BE2C (cell line): ENCODE measurements around the gene KLHL22.
"Not testable (repeated sequence)": the region's sequence is repeated elsewhere in the genome, so short reads cannot be mapped to it uniquely, and the experiment has no call there.

Experiments
- DNase-seq: peaks from one replicate; pipeline ENCODE4 v3.0.0-alpha.2; 2020
- H3K27me3 ChIP-seq: fragments of 250-450 bp; sonication (Bioruptor Pico); 2 replicates; pipeline ENCODE4 v1.5.1; 2020; ENCODE audit warnings: mild to moderate bottlenecking
- H3K36me3 ChIP-seq: fragments of 250-450 bp; sonication (Bioruptor Pico); 2 replicates; pipeline ENCODE4 v1.5.1; 2020; ENCODE audit warnings: mild to moderate bottlenecking
- H3K4me1 ChIP-seq: fragments of 250-450 bp; sonication (Bioruptor Pico); 2 replicates; pipeline ENCODE4 v1.5.1; 2020
- H3K4me3 ChIP-seq: 2 replicates; pipeline ENCODE4 v1.5.1; 2011; ENCODE audit warnings: low read depth, low read length
- H3K9me3 ChIP-seq: fragments of 250-450 bp; sonication (Bioruptor Pico); 2 replicates; pipeline ENCODE4 v1.5.1; 2020
- CTCF ChIP-seq: IDR thresholded peaks from 2 replicates; pipeline ENCODE4 v1.5.1; 2012; ENCODE audit warnings: mild to moderate bottlenecking, low read depth, low read length

KLHL22 gene

GRCh38 chr22:20451920-20452319 lies 43.7 kb downstream of the KLHL22 start:
- Histone ChIP-seq H3K36me3 (no peaks in the 10 kb centered on the region), H3K27me3 (no peaks in the 10 kb centered on the region), H3K9me3 (no peaks in the 10 kb centered on the region), H3K4me1 (no peaks in the 10 kb centered on the region), H3K4me3 (no peak overlapping the region)
- no peak for TF ChIP-seq CTCF
- no peak for DNase-seq

DNA sequence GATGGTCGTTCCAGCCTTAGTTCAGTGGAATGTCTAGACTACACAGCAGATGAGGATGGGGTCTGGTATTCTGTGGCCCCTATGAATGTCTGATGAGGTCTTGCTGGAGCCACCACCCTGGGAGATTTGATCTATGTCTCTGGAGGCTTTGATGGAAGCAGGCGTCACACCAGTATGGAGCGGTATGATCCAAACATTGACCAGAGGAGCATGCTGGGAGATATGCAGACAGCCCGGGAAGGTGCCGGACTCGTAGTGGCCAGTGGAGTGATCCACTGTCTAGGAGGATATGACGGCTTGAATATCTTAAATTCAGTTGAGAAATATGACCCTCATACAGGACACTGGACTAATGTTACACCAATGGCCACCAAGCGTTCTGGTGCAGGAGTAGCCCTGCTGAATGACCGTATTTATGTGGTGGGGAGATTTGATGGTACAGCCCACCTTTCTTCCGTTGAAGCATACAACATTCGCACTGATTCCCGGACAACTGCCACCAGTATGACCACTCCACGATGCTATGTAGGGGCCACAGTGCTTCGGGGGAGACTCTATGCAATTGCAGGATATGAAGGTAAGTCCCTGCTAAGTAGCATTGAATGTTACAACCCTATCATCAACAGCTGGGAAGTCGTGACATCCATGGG lies 44.3 kb downstream of the KLHL22 start:
- H3K4me3 ChIP-seq, H3K4me1 ChIP-seq, H3K9me3 ChIP-seq, H3K36me3 ChIP-seq, DNase-seq, H3K27me3 ChIP-seq: not testable (repeated sequence)

GRCh38 chr22:20450551-20450906 lies 45.1 kb downstream of the KLHL22 start:
- H3K9me3 ChIP-seq: no peaks in the 10 kb centered on the region
- H3K36me3 ChIP-seq: no peaks in the 10 kb centered on the region; the same call in 1 of the 2 replicates
- no peak overlapping the region for H3K4me3 ChIP-seq
- TF ChIP-seq CTCF: no peak
- no peaks in the 10 kb centered on the region for H3K27me3 ChIP-seq
- H3K4me1 ChIP-seq: no peaks in the 10 kb centered on the region
- no peak for DNase-seq

DNA sequence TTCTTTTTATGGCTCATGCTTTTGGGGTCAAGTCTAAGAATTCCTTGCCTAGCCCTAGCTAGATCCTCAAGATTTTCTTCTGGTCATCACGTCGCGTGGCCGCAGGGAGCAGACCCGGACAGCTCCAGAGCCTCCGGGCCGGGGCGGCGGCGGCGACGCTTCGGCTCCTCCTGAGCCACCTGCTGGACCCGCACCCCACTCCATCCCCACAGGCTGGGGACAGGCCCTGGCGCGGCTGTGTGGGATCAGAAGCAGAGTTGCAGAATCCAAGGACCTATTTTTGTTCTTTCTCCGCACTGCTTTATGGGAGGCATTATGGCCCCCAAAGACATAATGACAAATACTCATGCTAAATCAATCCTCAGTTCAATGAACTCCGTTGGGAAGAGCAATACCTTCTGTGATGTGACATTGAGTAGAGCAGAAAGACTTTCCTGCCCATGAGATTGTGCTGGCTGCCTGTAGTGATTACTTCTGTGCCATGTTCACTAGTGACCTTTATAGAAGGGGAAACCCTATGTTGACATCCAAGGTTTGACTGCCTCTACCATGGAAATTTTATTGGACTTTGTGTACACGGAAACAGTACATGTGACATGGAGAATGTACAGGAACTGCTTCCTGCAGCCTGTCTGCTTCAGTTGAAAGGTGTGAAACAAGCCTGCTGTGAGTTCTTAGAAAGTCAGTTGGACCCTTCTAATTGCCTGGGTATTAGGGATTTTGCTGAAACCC lies 45.6 kb downstream of the KLHL22 start:
- no peaks in the 10 kb centered on the region for H3K27me3 ChIP-seq
- no peaks in the 10 kb centered on the region for H3K9me3 ChIP-seq
- DNase-seq: no peak
- no peaks in the 10 kb centered on the region for H3K4me1 ChIP-seq
- no peaks in the 10 kb centered on the region; the same call in 1 of the 2 replicates for H3K36me3 ChIP-seq
- TF ChIP-seq CTCF: no peak
- H3K4me3 ChIP-seq: no peak overlapping the region

GRCh38 chr22:20448630-20449029 lies 47.0 kb downstream of the KLHL22 start:
- TF ChIP-seq CTCF: no peak
- H3K36me3 ChIP-seq: no peaks in the 10 kb centered on the region; the same call in 1 of the 2 replicates
- H3K4me1 ChIP-seq: no peaks in the 10 kb centered on the region
- no peak for DNase-seq
- no peaks in the 10 kb centered on the region for H3K27me3 ChIP-seq
- no peaks in the 10 kb centered on the region for H3K9me3 ChIP-seq
- no peak overlapping the region for H3K4me3 ChIP-seq

DNA sequence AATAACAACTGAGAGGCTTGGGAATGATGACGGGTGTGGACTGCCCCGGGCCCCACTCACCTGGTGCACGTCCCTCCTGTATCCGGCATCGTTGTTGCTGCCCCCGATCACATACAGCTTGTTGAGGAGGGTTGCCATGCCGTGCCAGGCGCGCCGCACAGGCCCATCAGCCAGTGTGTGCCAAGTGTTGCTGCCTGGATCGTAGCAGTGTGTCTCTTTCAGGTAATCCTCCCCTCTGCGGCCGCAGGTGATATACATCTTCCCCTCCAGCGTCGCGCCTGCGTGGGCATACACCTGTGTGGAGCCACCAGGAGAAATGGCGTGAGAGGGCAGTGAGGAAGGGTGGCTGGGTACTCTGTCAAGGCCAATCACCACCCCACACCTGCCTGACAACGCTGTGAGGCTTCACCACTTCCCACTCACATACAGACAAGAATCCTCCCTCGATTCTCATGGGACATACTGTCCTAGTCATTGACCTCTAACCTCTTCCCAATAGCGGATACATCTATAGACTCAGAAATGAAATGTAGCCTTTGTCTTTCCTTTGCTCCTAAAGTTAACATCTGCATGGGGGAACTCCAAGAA lies 49.1 kb downstream of the KLHL22 start:
- TF ChIP-seq CTCF: no peak
- no peak for DNase-seq
- Histone ChIP-seq H3K4me3 (no peak overlapping the region), H3K36me3 (no peaks in the 10 kb centered on the region; the same call in 1 of the 2 replicates), H3K9me3 (no peaks in the 10 kb centered on the region), H3K27me3 (no peaks in the 10 kb centered on the region), H3K4me1 (no peaks in the 10 kb centered on the region)
